Osteocyte (in vitro differentiated cells): ENCODE results near the gene STPG1. TPM values are rescaled to one million over a fixed set of nuclear protein-coding genes. Genes with fewer than 3 reads are reported as not detected.

ENCODE experiments used
- DNase-seq: peaks from one replicate; pipeline ENCODE4 v3.0.0; 2021; ENCODE audit warnings: mixed read lengths; ENCODE audit not compliant: unreplicated experiment; ENCODE audit errors: extremely low spot score
- H3K27ac Mint-ChIP-seq: one replicate; pipeline ENCODE4 v1.8.0; 2021; ENCODE audit warnings: mild to moderate bottlenecking, mixed read lengths; ENCODE audit not compliant: unreplicated experiment
- H3K27me3 Mint-ChIP-seq: one replicate; pipeline ENCODE4 v1.8.0; 2021; ENCODE audit warnings: mixed read lengths; ENCODE audit not compliant: unreplicated experiment
- H3K36me3 Mint-ChIP-seq: one replicate; pipeline ENCODE4 v1.8.0; 2021; ENCODE audit warnings: mixed read lengths; ENCODE audit not compliant: unreplicated experiment
- H3K4me1 Mint-ChIP-seq: one replicate; pipeline ENCODE4 v1.8.0; 2021; ENCODE audit warnings: mixed read lengths; ENCODE audit not compliant: unreplicated experiment
- H3K4me3 Mint-ChIP-seq: one replicate; pipeline ENCODE4 v1.8.0; 2021; ENCODE audit warnings: mild to moderate bottlenecking, moderate library complexity, mixed read lengths; ENCODE audit not compliant: unreplicated experiment
- H3K9me3 Mint-ChIP-seq: one replicate; pipeline ENCODE4 v1.8.0; 2021; ENCODE audit warnings: mixed read lengths; ENCODE audit not compliant: unreplicated experiment
- CTCF ChIP-seq: fragments of 200-600 bp; sonication (generic); IDR thresholded peaks from 2 replicates; pipeline ENCODE4 v1.5.0; 2021; ENCODE audit warnings: antibody characterized with exemption, mild to moderate bottlenecking, moderate library complexity
- total RNA-seq: library from RNA; stranded (reverse); gene quantifications from 2 replicates; pipeline ENCODE4 v1.2.1, GENCODE V29; 2021

STPG1 gene
- total RNA-seq, 1 donor from 2014 or later: 5.3 TPM

- no peak overlapping the region for H3K4me3 Mint-ChIP-seq
Measured at GRCh38 chr1:24329797-24330543, 83.6 kb downstream of the STPG1 start.

GRCh38 chr1:24329331-24329730 is 84.3 kb downstream of the STPG1 start:
- no peak for TF ChIP-seq CTCF
- Mint-ChIP-seq H3K9me3 (no peaks in the 10 kb centered on the region), H3K27me3 (no peaks in the 10 kb centered on the region), H3K4me1 (peaks cover 19% of the 10 kb centered on the region), H3K4me3 (no peak overlapping the region), H3K27ac (peak overlapping the region; percentile 5), H3K36me3 (no peaks in the 10 kb centered on the region)
- DNase-seq: no peak

More at GRCh38 chr1:24329797-24330543, 83.6 kb downstream of the STPG1 start:
- H3K36me3 Mint-ChIP-seq: no peaks in the 10 kb centered on the region
- peak overlapping the region; percentile 43 for H3K27ac Mint-ChIP-seq
- peaks cover 22% of the 10 kb centered on the region for H3K4me1 Mint-ChIP-seq
- no peak for TF ChIP-seq CTCF
- DNase-seq: no peak
- no peaks in the 10 kb centered on the region for H3K27me3 Mint-ChIP-seq
- H3K9me3 Mint-ChIP-seq: no peaks in the 10 kb centered on the region

GRCh38 chr1:24327891-24328290 is 85.7 kb downstream of the STPG1 start:
- Mint-ChIP-seq H3K4me1 (peaks cover 18% of the 10 kb centered on the region), H3K27me3 (no peaks in the 10 kb centered on the region), H3K9me3 (no peaks in the 10 kb centered on the region), H3K4me3 (no peak overlapping the region), H3K27ac (no peak overlapping the region), H3K36me3 (no peaks in the 10 kb centered on the region)
- DNase-seq: no peak
- no peak for TF ChIP-seq CTCF

- no peak for TF ChIP-seq CTCF
- Mint-ChIP-seq H3K27me3 (no peaks in the 10 kb centered on the region), H3K36me3 (no peaks in the 10 kb centered on the region), H3K4me1 (peaks cover 22% of the 10 kb centered on the region), H3K27ac (no peak overlapping the region), H3K9me3 (no peaks in the 10 kb centered on the region), H3K4me3 (no peak overlapping the region)
- no peak for DNase-seq
Measured at GRCh38 chr1:24327486-24327885, 86.1 kb downstream of the STPG1 start.

- no peaks in the 10 kb centered on the region for H3K36me3 Mint-ChIP-seq
Measured at GRCh38 chr1:24325587-24326449, 87.8 kb downstream of the STPG1 start.

More at GRCh38 chr1:24325587-24326449, 87.8 kb downstream of the STPG1 start:
- TF ChIP-seq CTCF: no peak
- H3K9me3 Mint-ChIP-seq: no peaks in the 10 kb centered on the region
- H3K4me3 Mint-ChIP-seq: no peak overlapping the region
- H3K4me1 Mint-ChIP-seq: peaks cover 30% of the 10 kb centered on the region
- no peak overlapping the region for H3K27ac Mint-ChIP-seq
- H3K27me3 Mint-ChIP-seq: peaks cover 4% of the 10 kb centered on the region
- DNase-seq: no peak
